GM10248 (cell line): Measurements from ENCODE around the gene GALNT2.

Experiments used
- CTCF ChIA-PET: fragments of 300-600 bp; sonication (Branson Sonifier 250); formaldehyde crosslinking; extraction: SDS; loops from one replicate; lab custom pipeline; 2021; ENCODE audit warnings: antibody characterized with exemption; lab: Yijun Ruan, JAX
- POLR2A ChIA-PET: fragments of 350-650 bp; sonication (Branson Sonifier 250); formaldehyde crosslinking; extraction: SDS; loops from one replicate; lab custom pipeline; 2020; ENCODE audit warnings: antibody characterized with exemption; lab: Yijun Ruan, JAX
- DNase-seq: peaks from one replicate; pipeline ENCODE4 v3.0.0; 2012; ENCODE audit errors: extremely low spot score
- TF ChIP-seq, protein P1 (sequence below): IDR thresholded peaks from 2 replicates; pipeline ENCODE4 v1.5.1; 2012; ENCODE audit warnings: mild to moderate bottlenecking, low read depth; ENCODE audit errors: extremely low read depth, missing control alignments, control extremely low read depth

GALNT2 gene

DNA sequence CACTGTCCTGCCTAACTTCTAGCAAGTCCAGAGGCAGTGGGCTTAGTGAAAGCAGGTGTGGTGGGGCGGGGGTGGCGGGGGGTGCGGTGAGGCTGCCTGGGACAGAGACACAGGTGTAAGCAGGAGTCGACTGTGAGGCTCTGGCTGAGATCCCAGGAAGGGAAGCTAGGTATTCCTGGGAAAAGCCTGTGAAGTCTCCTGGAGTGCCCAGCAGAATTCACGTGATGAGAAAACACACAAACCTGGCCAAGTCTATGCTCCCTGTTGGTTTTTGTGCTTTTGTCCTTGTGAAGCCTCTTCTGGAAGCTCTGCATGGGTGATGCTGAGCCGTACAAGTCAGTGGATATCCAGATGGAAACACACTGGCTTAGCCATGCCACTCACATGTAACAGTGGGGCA, 5.3 kb downstream of the GALNT2 start:
- TF ChIP-seq, protein P1, sequence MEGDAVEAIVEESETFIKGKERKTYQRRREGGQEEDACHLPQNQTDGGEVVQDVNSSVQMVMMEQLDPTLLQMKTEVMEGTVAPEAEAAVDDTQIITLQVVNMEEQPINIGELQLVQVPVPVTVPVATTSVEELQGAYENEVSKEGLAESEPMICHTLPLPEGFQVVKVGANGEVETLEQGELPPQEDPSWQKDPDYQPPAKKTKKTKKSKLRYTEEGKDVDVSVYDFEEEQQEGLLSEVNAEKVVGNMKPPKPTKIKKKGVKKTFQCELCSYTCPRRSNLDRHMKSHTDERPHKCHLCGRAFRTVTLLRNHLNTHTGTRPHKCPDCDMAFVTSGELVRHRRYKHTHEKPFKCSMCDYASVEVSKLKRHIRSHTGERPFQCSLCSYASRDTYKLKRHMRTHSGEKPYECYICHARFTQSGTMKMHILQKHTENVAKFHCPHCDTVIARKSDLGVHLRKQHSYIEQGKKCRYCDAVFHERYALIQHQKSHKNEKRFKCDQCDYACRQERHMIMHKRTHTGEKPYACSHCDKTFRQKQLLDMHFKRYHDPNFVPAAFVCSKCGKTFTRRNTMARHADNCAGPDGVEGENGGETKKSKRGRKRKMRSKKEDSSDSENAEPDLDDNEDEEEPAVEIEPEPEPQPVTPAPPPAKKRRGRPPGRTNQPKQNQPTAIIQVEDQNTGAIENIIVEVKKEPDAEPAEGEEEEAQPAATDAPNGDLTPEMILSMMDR: no peak
- POLR2A ChIA-PET: no interaction called here
- DNase-seq: no peak
- CTCF ChIA-PET: no interaction called here

GRCh38 chr1:230072866-230073265, 5.8 kb downstream of the GALNT2 start:
- ChIA-PET CTCF (no interaction called here), POLR2A (no interaction called here)
- TF ChIP-seq, protein P1: no peak
- no peak for DNase-seq

- TF ChIP-seq, protein P1: no peak
- no peak for DNase-seq
- CTCF ChIA-PET: interaction anchor here (0.9 to 1.1 kb wide), 2 partner anchors 17 to 32 kb away, joined by 3 read pairs; no protein-coding TSS in a partner anchor
- POLR2A ChIA-PET: no interaction called here
Observed at GRCh38 chr1:230073371-230074035, 6.5 kb downstream of the GALNT2 start.

GRCh38 chr1:230074270-230074669, 7.2 kb downstream of the GALNT2 start:
- TF ChIP-seq, protein P1: no peak
- no peak for DNase-seq
- ChIA-PET POLR2A (no interaction called here), CTCF (interaction anchor here (0.9 to 1.1 kb wide), 2 partner anchors 17 to 31 kb away, joined by 3 read pairs; no protein-coding TSS in a partner anchor)

- no peak for DNase-seq
- TF ChIP-seq, protein P1: no peak
- ChIA-PET CTCF (no interaction called here), POLR2A (no interaction called here)
Observed at GRCh38 chr1:230074762-230075161, 7.7 kb downstream of the GALNT2 start.

GRCh38 chr1:230076121-230076520, 9.1 kb downstream of the GALNT2 start:
- TF ChIP-seq, protein P1: no peak
- CTCF ChIA-PET: interaction anchor here (1.3 to 1.6 kb wide), 2 partner anchors 12 to 37 kb away, joined by 4 to 5 read pairs; no protein-coding TSS in a partner anchor
- DNase-seq: no peak
- POLR2A ChIA-PET: no interaction called here

DNA sequence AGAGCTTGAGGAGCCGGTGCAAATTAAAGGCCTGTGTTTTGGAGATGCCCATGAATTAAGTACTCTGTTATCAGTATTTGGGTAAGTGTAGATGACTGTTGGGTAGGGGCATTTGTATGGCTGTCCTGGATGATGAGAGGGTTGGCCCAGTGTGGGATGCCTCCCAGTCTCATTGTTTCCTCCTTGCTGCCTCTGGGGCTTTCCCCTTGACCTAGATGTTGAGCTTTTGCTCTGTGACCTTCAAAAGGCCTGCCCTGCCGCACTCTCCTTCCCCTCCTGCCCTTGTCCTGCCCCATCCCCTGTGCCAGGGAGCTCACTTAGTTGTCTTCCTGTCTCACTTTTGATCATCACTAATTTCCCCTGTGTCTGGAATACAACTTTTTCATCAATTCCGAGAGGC, 10.0 kb downstream of the GALNT2 start:
- CTCF ChIA-PET: interaction anchor here (1.3 to 1.6 kb wide), 2 partner anchors 11 to 36 kb away, joined by 4 to 5 read pairs; no protein-coding TSS in a partner anchor
- no peak for DNase-seq

More for the DNA sequence above, 10.0 kb downstream of the GALNT2 start:
- POLR2A ChIA-PET: no interaction called here
- TF ChIP-seq, protein P1: no peak
